NCI-H345 treated with DMSO at 0.1 percent for 48 hours (cell line): ENCODE measurements around the gene RAB5B.
"Not testable (repeated sequence)": the region's sequence is repeated elsewhere in the genome, so short reads cannot be mapped to it uniquely, and the experiment has no call there.

ENCODE experiments used
- DNase-seq: peaks from one replicate; lab custom pipeline; 2025; ENCODE audit not compliant: unreplicated experiment; lab: John Stamatoyannopoulos, UW

Gene RAB5B

DNA sequence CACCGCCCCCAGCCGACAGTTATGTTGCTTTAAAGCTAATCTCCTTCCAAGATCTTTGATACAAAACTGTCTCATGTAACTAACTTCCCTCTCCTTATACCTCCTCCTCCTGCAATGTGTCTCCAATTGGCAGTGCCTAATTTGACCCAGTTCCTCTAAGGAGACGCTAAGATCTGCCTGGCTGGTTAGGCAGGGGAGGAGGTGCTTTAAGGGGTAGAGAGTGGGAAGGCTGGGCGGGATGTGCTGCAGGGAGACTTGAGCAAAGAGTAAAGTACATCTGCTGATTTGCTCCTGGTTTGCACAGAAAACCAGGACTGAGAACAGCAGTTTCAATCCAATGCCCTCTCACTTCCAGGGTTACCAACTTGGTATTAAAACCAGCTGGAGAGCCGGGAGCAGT lies 39.6 kb downstream of the RAB5B start:
- no peak for DNase-seq

DNA sequence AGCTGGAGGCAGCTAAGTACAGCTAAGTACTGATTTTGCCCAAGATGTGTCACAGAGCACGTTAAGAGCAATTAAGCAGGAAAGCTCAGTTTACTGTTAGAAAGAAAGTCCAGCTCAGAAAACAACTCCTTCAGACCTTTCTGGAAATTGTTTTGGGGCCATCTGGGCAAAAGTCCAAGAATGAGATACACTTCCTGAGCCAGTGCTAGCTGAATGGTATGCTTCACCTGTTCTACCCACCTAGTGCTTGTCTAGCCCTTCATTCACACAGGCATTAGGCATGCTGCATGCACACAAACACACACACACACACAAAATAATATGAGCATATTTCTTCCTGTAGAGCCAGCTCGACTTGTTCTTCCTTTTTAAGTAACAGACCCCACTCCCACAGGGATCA lies 40.3 kb downstream of the RAB5B start:
- DNase-seq = no peak

DNA sequence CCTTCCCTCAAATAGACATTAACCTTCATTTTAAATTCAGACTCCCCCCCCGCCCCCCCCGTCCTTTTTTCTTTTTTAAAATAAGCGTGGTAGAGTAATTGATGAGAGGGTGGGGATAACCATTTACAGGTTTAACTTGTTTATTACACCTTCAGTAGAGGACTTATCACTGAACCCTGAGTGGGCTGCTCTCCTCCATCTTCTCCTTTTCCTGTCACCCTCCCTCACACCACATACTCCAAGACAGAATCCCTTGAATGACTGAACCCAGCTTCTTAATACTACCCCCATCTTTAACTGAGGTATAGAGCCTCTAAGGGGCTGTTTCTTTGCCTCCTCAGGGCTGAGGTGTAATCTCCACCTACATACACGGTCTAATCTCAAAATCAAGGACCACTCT lies 43.3 kb downstream of the RAB5B start:
- no peak for DNase-seq

DNA sequence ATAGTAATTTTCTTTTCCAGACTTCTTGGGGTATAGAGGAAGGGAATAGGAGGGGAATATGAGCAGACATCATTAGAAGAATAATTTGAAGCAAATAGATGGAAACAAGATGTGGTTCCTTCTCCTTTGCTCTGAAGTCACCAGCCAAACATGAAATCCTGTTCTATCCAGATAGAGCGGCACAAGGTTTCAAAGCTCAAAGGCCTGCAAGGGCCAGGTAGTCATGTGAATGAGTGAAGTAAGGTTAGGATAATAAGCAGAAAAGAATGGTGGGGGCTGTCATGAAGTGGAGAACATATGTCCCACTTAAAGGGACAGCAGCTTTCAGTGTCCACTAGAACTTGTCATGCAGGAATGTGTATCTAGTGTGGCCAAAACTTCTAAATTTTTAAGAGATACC lies 44.5 kb downstream of the RAB5B start:
- DNase-seq = no peak

- no peak for DNase-seq
Observed at GRCh38 chr12:56020423-56021184, 46.7 kb downstream of the RAB5B start, which contains the start of gene IKZF4. Gene IKZF4 (plus strand): TSS chr12:56021043. CDS start chr12:56021494, 451 bp downstream.

DNA sequence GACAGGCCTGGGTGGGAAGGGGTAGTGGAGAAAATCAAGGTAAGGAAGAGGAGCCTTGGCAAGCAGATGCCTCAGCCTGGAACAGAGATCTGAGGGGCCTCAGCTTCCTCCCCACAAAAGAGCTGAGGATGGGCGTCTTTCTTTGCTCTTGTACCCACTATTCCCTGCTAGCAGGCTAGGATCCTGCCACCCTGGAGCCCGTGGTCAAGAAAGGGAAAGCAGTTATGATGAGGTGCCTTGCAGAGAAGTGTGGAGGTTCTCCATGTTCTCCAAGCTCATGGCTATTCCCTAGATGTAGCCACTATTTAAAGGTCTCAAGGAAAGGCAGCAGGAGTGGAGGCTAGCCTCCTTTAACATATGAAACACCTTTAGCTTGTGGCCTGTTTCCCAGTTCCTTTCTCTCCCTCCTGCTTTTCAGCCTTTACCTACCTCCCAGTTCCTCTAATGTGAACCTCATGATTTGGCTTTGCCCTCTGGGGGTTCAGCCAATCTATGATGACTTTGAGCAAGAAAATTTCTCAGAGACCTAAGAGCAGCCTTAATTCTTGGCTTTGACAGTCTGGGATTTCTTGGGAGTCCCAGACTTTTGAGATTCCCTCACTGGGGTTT lies 48.1 kb downstream of the RAB5B start:
- no peak for DNase-seq

DNA sequence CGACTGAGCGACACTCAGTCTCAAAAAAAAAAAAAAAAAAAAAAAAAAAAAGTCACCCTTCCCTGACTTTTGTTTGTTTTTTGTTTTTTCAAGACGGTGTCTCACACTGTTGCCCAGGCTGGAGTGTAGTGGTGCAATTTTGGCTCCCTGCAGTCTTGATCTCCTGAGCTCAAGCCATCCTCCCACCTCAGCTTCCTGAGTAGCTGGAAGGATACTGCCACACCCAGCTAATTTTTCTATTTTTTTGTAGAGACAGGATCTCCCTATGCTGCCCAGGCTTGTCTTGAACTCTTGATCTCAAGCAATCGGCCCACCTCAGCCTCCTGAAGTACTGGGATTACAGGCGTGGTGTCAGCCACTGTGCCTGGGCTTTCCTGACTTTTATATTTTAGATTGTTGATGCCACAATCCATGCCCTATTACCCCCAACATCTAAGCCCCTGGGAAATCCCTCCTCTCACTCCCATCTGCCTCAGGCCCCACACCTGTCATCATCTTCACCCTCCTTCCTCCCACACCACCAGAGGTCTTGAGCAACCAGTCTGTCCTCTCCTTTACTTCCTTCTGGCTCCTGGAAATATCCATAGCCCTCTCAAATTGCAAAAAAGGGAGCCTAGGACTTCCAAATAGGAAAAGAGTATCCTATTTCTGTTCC lies 54.8 kb downstream of the RAB5B start:
- no peak for DNase-seq

- DNase-seq = no peak
Observed at GRCh38 chr12:56029166-56029519, 55.3 kb downstream of the RAB5B start.

DNA sequence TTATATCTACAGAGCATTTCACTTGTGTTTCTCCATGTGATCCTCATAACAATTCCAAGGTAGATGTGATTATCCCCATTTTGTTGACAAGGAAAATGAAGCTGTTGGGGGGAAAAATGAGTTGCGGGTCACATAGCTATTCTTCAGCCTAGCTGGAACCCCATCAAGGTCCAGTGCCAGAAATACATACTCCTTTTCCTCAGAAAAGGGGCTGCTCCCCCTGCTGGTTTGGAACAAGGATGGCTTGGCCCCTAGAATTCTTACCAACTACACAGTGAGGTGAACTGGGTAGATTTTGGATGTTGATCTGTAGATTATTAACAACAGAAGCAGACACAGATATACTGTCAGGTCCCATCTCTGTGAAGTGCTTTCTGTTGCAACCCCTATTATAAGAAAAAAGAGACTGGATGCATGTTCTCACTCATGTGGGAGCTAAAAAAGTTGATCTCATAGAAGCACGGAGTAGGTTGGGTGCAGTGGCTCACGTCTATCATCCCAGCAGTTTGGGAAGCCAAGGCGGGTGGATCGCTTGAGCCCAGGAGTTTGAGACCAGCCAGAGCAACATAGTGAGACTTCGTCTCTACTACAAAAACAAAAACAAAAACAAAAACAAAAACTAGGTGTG lies 55.9 kb downstream of the RAB5B start:
- peak; percentile 6 for DNase-seq

DNA sequence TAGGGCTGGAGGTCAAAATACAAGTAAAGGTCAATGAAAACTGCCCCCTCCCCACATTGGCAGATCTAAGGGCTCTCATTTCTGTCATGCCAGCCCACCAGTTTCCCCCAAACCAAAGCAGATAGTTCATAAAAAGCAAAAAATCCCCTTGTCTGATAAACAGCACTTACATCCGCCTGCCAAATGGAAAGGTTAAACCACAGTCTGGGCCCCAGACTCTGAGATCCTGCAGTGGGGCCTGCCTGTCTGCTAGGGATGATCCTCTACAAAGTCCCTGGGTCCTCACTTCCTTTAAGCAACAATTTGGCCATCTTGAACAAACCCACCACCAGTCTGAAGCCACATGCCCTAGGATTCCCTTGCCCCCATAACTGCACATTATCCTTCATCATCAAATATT lies 58.1 kb downstream of the RAB5B start:
- no peak for DNase-seq

GRCh38 chr12:56034586-56035332 lies 60.9 kb downstream of the RAB5B start:
- no peak for DNase-seq

DNA sequence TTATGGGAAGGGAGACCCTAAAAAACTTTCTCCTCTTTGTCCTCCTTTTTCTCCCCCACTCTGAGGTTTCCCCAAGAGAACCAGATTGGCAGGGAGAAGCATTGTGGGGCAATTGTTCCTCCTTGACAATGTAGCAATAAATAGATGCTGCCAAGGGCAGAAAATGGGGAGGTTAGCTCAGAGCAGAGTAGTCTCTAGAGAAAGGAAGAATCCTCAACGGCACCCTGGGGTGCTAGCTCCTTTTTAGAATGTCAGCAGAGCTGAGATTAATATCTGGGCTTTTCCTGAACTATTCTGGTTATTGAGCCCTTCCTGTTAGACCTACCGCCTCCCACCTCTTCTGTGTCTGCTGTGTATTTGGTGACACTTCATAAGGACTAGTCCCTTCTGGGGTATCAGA lies 63.3 kb downstream of the RAB5B start:
- DNase-seq = no peak

DNA sequence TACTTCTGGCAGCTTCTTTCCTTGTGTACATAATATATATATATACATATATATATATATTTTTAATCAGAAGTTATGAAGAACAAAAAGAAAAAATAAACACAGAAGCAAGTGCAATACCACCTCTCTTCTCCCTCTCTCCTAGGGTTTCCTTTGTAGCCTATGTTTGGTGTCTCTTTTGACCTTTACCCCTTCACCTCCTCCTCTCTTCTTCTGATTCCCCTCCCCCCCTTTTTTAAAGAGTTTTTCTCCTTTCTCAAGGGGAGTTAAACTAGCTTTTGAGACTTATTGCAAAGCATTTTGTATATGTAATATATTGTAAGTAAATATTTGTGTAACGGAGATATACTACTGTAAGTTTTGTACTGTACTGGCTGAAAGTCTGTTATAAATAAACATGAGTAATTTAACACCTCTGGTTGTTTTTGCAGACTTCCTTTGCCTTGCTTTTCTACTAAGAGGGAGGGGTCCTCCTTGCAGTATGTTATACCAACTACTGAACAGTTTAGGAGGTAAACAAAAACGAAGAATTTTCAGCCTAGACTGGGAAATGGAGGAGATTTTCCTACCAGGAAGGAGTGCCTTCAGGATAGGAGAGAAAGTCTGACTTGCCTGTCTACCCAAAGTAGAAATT lies 64.3 kb downstream of the RAB5B start:
- no peak for DNase-seq

DNA sequence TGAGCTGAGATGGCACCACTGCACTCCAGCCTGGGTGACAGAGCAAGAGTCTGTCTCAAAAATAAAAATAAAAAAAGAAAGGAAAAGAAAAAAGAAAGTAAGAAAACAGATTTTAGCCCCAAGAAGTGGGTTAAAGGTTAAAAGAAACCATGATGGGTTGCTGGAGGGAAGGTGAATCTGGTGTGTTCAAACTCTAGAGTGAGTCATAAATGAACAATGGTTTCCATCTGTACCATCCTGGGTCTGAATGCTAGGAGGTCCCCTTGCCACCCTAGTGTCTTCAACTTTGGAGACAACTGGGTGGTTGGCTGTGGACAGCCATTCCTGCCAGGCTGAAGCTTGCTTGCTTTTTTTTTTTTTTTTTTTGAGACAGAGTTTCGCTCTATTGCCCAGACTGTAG lies 66.3 kb downstream of the RAB5B start:
- no peak for DNase-seq

DNA sequence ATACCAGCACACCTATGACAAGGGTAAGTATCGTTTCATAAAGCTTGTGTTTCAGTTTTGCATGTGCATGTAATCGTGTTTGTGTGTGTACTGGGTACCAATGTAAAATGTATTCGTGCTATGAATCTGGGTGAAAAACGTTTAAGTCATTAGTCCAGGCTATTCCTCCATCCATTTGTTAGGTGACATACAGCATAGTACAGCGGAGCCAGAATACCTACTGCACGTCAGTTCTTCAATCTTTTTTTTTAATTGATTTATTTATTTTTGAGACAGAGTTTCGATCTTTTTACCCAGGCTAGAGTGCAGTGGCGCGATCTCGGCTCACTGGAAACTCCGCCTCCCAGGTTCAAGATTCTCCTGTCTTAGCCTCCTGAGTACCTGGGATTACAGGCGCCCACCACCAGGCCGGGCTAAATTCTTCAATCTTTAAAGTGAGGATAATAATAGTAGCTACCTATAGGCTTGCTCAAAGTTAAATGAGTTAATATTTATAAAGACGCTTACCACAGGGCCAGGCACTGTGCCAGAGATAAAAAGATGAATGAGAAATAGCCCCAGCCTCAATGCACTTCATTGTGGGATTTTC lies 67.2 kb downstream of the RAB5B start:
- no peak for DNase-seq

DNA sequence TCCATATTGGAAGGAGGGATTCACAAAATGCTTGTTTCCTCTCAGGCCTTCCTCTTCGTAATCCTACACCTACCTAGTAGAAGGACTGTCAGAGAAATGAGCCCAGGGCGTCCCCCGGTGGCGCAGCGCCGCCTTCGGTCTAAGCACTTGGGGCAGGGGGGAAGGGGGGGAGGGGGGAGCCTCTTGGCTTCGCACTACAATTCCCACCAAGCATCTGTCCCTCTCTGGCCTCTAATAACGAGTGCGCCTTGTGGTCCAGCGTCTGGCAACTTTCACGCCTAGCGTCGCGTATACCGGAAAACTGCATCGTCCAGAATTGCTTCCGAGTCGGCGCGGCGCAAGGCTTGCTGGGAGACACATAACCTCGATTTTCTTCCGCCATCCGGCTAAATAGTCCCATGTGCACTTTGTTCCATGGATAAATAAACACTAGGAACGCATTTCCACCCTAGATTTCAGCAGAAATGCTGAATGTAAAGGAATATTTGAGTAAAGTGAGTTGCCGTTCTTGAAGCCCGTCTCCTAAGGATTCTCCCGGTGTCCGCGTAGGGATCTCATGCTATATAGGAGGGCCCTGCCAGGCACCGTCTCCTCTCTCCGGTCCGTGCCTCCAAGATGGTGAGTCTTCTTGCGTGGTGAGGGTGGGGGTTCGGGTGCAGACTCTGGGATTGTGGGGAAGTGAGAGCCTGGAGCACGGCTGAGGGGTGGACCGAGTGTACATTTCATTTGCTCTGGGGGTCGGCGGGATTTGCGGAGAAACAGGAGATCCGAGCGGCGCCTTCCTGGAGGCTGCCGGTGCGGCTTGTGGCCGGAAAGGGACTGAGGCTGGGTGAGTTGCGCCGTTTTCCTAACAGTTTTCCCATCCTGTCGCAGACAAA lies 67.9 kb downstream of the RAB5B start, which contains the start of gene RPS26:
Gene RPS26, plus strand, starts transcription at position 367 of the 878 bp plus-strand sequence. Its CDS starts 249 bp downstream, at position 616.
- DNase-seq = peak; percentile 99

DNA sequence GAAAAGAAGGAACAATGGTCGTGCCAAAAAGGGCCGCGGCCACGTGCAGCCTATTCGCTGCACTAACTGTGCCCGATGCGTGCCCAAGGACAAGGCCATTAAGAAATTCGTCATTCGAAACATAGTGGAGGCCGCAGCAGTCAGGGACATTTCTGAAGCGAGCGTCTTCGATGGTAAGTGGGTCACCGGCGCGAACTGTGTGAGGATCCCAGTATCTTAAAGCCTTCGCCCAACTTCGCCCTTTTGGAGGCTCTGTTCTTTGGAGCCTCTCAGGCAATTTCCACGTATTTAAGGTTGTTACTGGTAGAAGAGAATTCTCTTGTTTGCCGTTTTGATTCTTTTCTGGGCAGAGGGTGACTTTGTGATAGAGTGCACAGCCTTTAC lies 68.5 kb downstream of the RAB5B start:
- not testable (repeated sequence) for DNase-seq

DNA sequence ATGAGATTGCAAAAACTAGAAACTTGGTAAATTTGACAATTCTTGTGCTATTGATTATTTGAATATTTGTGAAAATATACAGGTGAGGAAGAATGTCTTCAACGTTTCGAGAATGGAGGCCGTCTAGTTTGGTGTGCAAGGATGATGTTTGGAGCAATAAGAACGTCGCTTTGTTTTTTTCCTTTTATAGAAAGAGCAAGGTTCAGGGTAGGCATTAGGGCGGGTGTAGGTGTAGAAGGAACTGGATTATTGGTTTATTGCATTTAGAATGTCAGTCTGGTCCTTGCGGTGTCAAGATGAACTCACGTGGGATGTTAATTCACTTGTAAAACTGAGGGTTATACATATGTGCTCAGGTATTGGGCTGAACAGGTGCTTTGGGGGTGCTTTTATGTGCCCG lies 69.0 kb downstream of the RAB5B start:
- DNase-seq = no peak
